Body of pancreas (tissue), 4 donors: ENCODE results near the gene ZNF831.

ENCODE experiments used
- CTCF ChIP-seq, 7 experiments: fragments of 450-650 bp in 4 of 7; fragments of 200-600 bp in 3 of 7; sonication (generic) in 3 of 7; IDR thresholded peaks; one replicate each; pipeline ENCODE4 v1.5.1; 2016 to 2019; ENCODE audit warnings: antibody characterized with exemption in 7 of 7
- POLR2A ChIP-seq, 3 donors: fragments of 450-650 bp; IDR thresholded peaks; one replicate each; pipeline ENCODE4 v1.6.1; 2016; ENCODE audit warnings: antibody characterized with exemption in 3 of 3, mild to moderate bottlenecking in 2 of 3

- TF ChIP-seq CTCF (IDR thresholded peaks at IDR 0.05): no peak
- no peak for TF ChIP-seq POLR2A (IDR thresholded peaks at IDR 0.05)
Observed at GRCh38 chr20:59211208-59211765, 47.7 kb downstream of the ZNF831 start.
